H9 (cell line): ENCODE results near the gene PSMB3. TPM values are rescaled to one million over a fixed set of nuclear protein-coding genes. Genes with fewer than 3 reads are reported as not detected.

Experiments
- DNase-seq: peaks from one replicate; pipeline ENCODE4 v3.0.0-alpha.2; 2017
- H2AFZ ChIP-seq: one replicate; pipeline ENCODE4 v1.6.1; 2013; ENCODE audit warnings: mild to moderate bottlenecking, low read length, control low read depth, moderate library complexity
- H2AK5ac ChIP-seq: 2 replicates; pipeline ENCODE4 v1.6.1; 2013; ENCODE audit warnings: low read length, control low read depth, mixed read lengths; ENCODE audit not compliant: insufficient read length
- H2BK120ac ChIP-seq: one replicate; pipeline ENCODE4 v1.6.1; 2013; ENCODE audit warnings: low read depth, mild to moderate bottlenecking, low read length, control low read depth, inconsistent platforms; ENCODE audit not compliant: poor library complexity, severe bottlenecking
- H2BK12ac ChIP-seq: 2 replicates; pipeline ENCODE4 v1.6.1; 2013; ENCODE audit warnings: low read length, control low read depth, mixed read lengths, low read depth; ENCODE audit not compliant: insufficient read length
- H2BK15ac ChIP-seq: 2 replicates; pipeline ENCODE4 v1.6.1; 2013; ENCODE audit warnings: low read depth, low read length, control low read depth
- H2BK20ac ChIP-seq: one replicate; pipeline ENCODE4 v1.6.1; 2013; ENCODE audit warnings: low read depth, mild to moderate bottlenecking, low read length, control low read depth, inconsistent platforms; ENCODE audit not compliant: poor library complexity, severe bottlenecking
- H2BK5ac ChIP-seq: 2 replicates; pipeline ENCODE4 v1.6.1; 2013; ENCODE audit warnings: low read length, control low read depth, mixed read lengths; ENCODE audit not compliant: insufficient read length
- H3K14ac ChIP-seq: 2 replicates; pipeline ENCODE4 v1.6.1; 2013; ENCODE audit warnings: low read length, control low read depth; ENCODE audit not compliant: insufficient read depth
- H3K18ac ChIP-seq: 2 replicates; pipeline ENCODE4 v1.6.1; 2013; ENCODE audit warnings: low read depth, mild to moderate bottlenecking, mixed read lengths, low read length, control low read depth; ENCODE audit not compliant: insufficient read length
- H3K23ac ChIP-seq: 2 replicates; pipeline ENCODE4 v1.6.1; 2013; ENCODE audit warnings: low read length, control low read depth, mixed read lengths, low read depth; ENCODE audit not compliant: insufficient read length
- H3K23me2 ChIP-seq: 2 replicates; pipeline ENCODE4 v1.6.1; 2013; ENCODE audit warnings: low read depth, mild to moderate bottlenecking, mixed read lengths, low read length, control low read depth; ENCODE audit not compliant: insufficient read length, poor library complexity, severe bottlenecking
- H3K27ac ChIP-seq: 2 replicates; pipeline ENCODE4 v1.5.1; 2013; ENCODE audit warnings: low read length, control low read depth, mixed read lengths, low read depth; ENCODE audit not compliant: insufficient read length
- H3K27me3 ChIP-seq: 2 replicates; pipeline ENCODE4 v1.6.1; 2013; ENCODE audit warnings: low read length, control low read depth, inconsistent platforms; ENCODE audit not compliant: insufficient read depth
- H3K4ac ChIP-seq: 2 replicates; pipeline ENCODE4 v1.6.1; 2013; ENCODE audit warnings: low read depth, mild to moderate bottlenecking, control low read depth, inconsistent platforms, low read length, moderate library complexity
- H3K4me1 ChIP-seq: 2 replicates; pipeline ENCODE4 v1.6.1; 2013; ENCODE audit warnings: low read length, control low read depth, inconsistent platforms; ENCODE audit not compliant: insufficient read depth
- H3K4me2 ChIP-seq: 2 replicates; pipeline ENCODE4 v1.6.1; 2013; ENCODE audit warnings: low read length, control low read depth, mixed read lengths; ENCODE audit not compliant: insufficient read length, insufficient read depth
- H3K56ac ChIP-seq: 2 replicates; pipeline ENCODE4 v1.6.1; 2013; ENCODE audit warnings: low read depth, mild to moderate bottlenecking, mixed read lengths, low read length, control low read depth; ENCODE audit not compliant: insufficient read length
- H3K79me1 ChIP-seq: 2 replicates; pipeline ENCODE4 v1.6.1; 2013; ENCODE audit warnings: low read depth, mild to moderate bottlenecking, moderate library complexity, low read length, control low read depth, inconsistent platforms; ENCODE audit not compliant: insufficient read depth, poor library complexity, severe bottlenecking
- H3K79me2 ChIP-seq: 2 replicates; pipeline ENCODE4 v1.6.1; 2013; ENCODE audit warnings: low read length, control low read depth, inconsistent platforms; ENCODE audit not compliant: insufficient read depth
- H3K9ac ChIP-seq: 2 replicates; pipeline ENCODE4 v1.6.1; 2013; ENCODE audit warnings: low read length, control low read depth, mixed read lengths; ENCODE audit not compliant: insufficient read length; ENCODE audit errors: extremely low read depth
- H3K9me3 ChIP-seq: one replicate; pipeline ENCODE4 v1.6.1; 2013; ENCODE audit warnings: low read depth, low read length, inconsistent platforms; ENCODE audit not compliant: control insufficient read depth
- H3T11ph ChIP-seq: one replicate; pipeline ENCODE4 v1.6.1; 2013; ENCODE audit warnings: mild to moderate bottlenecking, low read length, control low read depth, inconsistent platforms
- H4K20me1 ChIP-seq: one replicate; pipeline ENCODE4 v1.6.1; 2013; ENCODE audit not compliant: control insufficient read depth, insufficient read length, insufficient read depth
- H4K5ac ChIP-seq: 2 replicates; pipeline ENCODE4 v1.6.1; 2013; ENCODE audit warnings: low read depth, mild to moderate bottlenecking, mixed read lengths, low read length, control low read depth; ENCODE audit not compliant: insufficient read length
- H4K8ac ChIP-seq: replicated peaks from 2 replicates; pipeline ENCODE4 v1.6.1; 2013; ENCODE audit warnings: low read length, control low read depth, mixed read lengths, low read depth; ENCODE audit not compliant: insufficient read length
- H4K91ac ChIP-seq: 2 replicates; pipeline ENCODE4 v1.6.1; 2013; ENCODE audit warnings: low read depth, mild to moderate bottlenecking, moderate library complexity, mixed read lengths, low read length, control low read depth; ENCODE audit not compliant: insufficient read length
- H3K27ac Mint-ChIP-seq, 3 experiments: 2 replicates in 2 of 3; 3 replicates in 1 of 3; pipeline ENCODE4 v1.8.0; 2020 to 2021; ENCODE audit warnings: mixed read lengths in 3 of 3, mild to moderate bottlenecking in 1 of 3, moderate library complexity in 1 of 3
- H3K27me3 Mint-ChIP-seq: 2 replicates; pipeline ENCODE4 v1.8.0; 2021; ENCODE audit warnings: low read depth, mild to moderate bottlenecking, moderate library complexity, mixed read lengths
- H3K36me3 Mint-ChIP-seq, 3 experiments: 2 replicates in 2 of 3; 3 replicates in 1 of 3; pipeline ENCODE4 v1.8.0; 2020 to 2021; ENCODE audit warnings: low read depth in 3 of 3, mixed read lengths in 3 of 3; ENCODE audit not compliant: insufficient read depth in 1 of 3
- H3K4me1 Mint-ChIP-seq, 2 experiments: 2 replicates each; pipeline ENCODE4 v1.8.0; 2020; ENCODE audit warnings: mixed read lengths in 2 of 2
- H3K4me3 Mint-ChIP-seq, 2 experiments: 2 replicates in 1 of 2; 3 replicates in 1 of 2; pipeline ENCODE4 v1.8.0; 2020 to 2021; ENCODE audit warnings: mild to moderate bottlenecking in 2 of 2, mixed read lengths in 2 of 2, moderate library complexity in 1 of 2
- H3K9me3 Mint-ChIP-seq, 2 experiments: 2 replicates in 1 of 2; 3 replicates in 1 of 2; pipeline ENCODE4 v1.8.0; 2020; ENCODE audit warnings: mild to moderate bottlenecking in 2 of 2, mixed read lengths in 2 of 2, moderate library complexity in 1 of 2
- WGBS: extraction: QIAGEN DNeasy Blood & Tissue Kit; methylation state at CpG from one replicate; pipeline ENCODE4 v1.1.7; 2013; ENCODE audit warnings: missing lambda C conversion rate, low lambda C conversion rate, mixed read lengths; ENCODE audit not compliant: insufficient read length; ENCODE audit errors: extremely low coverage; 5-methylcytosine and 5-hydroxymethylcytosine counted together
- total RNA-seq: library from RNA; stranded (reverse); gene quantifications from 2 replicates; pipeline ENCODE4 v1.2.1, GENCODE V29; 2021
- TF ChIP-seq, protein P1 (sequence below): fragments of 200-600 bp; sonication (generic); conservative IDR thresholded peaks from 3 replicates; pipeline ENCODE4 v1.8.0; 2021; ENCODE audit warnings: antibody characterized with exemption, mild to moderate bottlenecking

The PSMB3 gene
- total RNA-seq, 1 experiment from 2014 or later, result 242 TPM

DNA sequence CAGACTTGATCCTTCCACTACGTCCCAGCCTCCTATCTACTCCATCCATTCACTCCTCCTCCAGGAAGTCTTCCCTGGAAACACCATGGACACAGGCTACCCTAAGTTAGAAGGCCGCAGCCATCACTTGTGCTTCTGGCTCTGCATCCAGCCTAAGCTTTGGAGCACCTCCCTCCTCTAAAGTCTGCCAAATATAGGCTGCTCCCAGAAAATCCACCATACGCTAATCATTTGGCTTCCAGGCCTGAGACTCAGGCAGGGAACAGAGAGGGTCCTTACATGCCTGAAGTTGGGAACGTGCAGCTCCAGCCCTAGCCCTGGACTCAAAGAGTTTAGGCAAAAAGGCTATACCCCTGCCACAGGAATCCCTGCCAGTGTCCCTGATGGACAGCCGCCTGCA is 11.1 kb upstream of the PSMB3 start:
- Histone ChIP-seq H3T11ph (no peak overlapping the region), H3K23me2 (peaks cover 7% of the 10 kb centered on the region), H2AK5ac (no peak overlapping the region), H3K9me3 (no peaks in the 10 kb centered on the region), H2BK5ac (no peak overlapping the region), H4K8ac (no peak overlapping the region), H2BK20ac (no peak overlapping the region), H3K56ac (no peak overlapping the region), H3K18ac (no peak overlapping the region), H3K79me1 (peaks cover 13% of the 10 kb centered on the region), H2BK120ac (no peak overlapping the region), H2BK15ac (no peak overlapping the region), H2AFZ (no peak overlapping the region), H4K20me1 (no peaks in the 10 kb centered on the region), H3K4me2 (no peak overlapping the region), H3K9ac (no peak overlapping the region), H4K5ac (no peak overlapping the region), H3K4ac (no peak overlapping the region), H2BK12ac (no peak overlapping the region), H3K27ac (no peak overlapping the region), H3K27me3 (no peaks in the 10 kb centered on the region), H4K91ac (no peak overlapping the region), H3K14ac (no peak overlapping the region), H3K23ac (no peak overlapping the region), H3K4me1 (peaks cover 5% of the 10 kb centered on the region; the same call in 1 of the 2 replicates), H3K79me2 (peaks cover 55% of the 10 kb centered on the region)
- Mint-ChIP-seq H3K4me1 (peaks cover 42 to 56% of the 10 kb centered on the region in 2 experiments), H3K27ac (no peak overlapping the region; a peak in 1 of 7 replicates), H3K9me3 (no peaks in the 10 kb centered on the region; a peak in 1 of 5 replicates), H3K27me3 (no peaks in the 10 kb centered on the region; the same call in none of the 2 replicates), H3K36me3 (peaks cover 27 to 51% (median 45%) of the 10 kb centered on the region in 3 experiments), H3K4me3 (no peak overlapping the region)
- TF ChIP-seq, protein P1, sequence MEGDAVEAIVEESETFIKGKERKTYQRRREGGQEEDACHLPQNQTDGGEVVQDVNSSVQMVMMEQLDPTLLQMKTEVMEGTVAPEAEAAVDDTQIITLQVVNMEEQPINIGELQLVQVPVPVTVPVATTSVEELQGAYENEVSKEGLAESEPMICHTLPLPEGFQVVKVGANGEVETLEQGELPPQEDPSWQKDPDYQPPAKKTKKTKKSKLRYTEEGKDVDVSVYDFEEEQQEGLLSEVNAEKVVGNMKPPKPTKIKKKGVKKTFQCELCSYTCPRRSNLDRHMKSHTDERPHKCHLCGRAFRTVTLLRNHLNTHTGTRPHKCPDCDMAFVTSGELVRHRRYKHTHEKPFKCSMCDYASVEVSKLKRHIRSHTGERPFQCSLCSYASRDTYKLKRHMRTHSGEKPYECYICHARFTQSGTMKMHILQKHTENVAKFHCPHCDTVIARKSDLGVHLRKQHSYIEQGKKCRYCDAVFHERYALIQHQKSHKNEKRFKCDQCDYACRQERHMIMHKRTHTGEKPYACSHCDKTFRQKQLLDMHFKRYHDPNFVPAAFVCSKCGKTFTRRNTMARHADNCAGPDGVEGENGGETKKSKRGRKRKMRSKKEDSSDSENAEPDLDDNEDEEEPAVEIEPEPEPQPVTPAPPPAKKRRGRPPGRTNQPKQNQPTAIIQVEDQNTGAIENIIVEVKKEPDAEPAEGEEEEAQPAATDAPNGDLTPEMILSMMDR, result no peak
- DNase-seq, result no peak
- no CpG with 5 or more reads among the region's 5 CpGs for WGBS
